Gastrocnemius medialis (tissue), 4 donors: Measurements from ENCODE around the gene SKIC8. TPM values are rescaled to one million over a fixed set of nuclear protein-coding genes. Genes with fewer than 3 reads are reported as not detected.

ENCODE experiments used
- ATAC-seq, 2 donors: fragments of 150-250 bp; one replicate each; pipeline ENCODE4 v1.9.1; 2016
- DNase-seq, 2 donors: peaks; one replicate each; pipeline ENCODE4 v3.0.0-alpha.2; 2019
- H3K27ac ChIP-seq, 4 donors: fragments of 200-600 bp; sonication (generic); 1 replicate in 1 of 4; 2 replicates in 3 of 4; pipeline ENCODE4 v1.5.1; 2016 to 2018; ENCODE audit warnings: mild to moderate bottlenecking in 2 of 4, moderate library complexity in 1 of 4
- H3K27me3 ChIP-seq, 3 donors: fragments of 200-600 bp; sonication (generic) in 2 of 3; 1 replicate in 1 of 3; 2 replicates in 2 of 3; pipeline versions ENCODE4 v1.5.1 to v1.6.0; 2016 to 2019; ENCODE audit warnings: mild to moderate bottlenecking in 1 of 3, moderate library complexity in 1 of 3
- H3K36me3 ChIP-seq, 2 donors: fragments of 200-600 bp; sonication (generic) in 1 of 2; one replicate each; pipeline ENCODE4 v1.5.1; 2017 to 2018
- H3K4me1 ChIP-seq, 2 donors: fragments of 200-600 bp; sonication (generic) in 1 of 2; one replicate each; pipeline ENCODE4 v1.5.1; 2016 to 2017; ENCODE audit warnings: mild to moderate bottlenecking in 2 of 2
- H3K4me3 ChIP-seq, 4 donors: fragments of 200-600 bp; sonication (generic) in 3 of 4; 1 replicate in 1 of 4; 2 replicates in 3 of 4; pipeline ENCODE4 v1.5.1; 2016 to 2019; ENCODE audit warnings: mild to moderate bottlenecking in 2 of 4
- H3K9me3 ChIP-seq, 3 donors: fragments of 200-600 bp; sonication (generic) in 2 of 3; 1 replicate in 1 of 3; 2 replicates in 2 of 3; pipeline ENCODE4 v1.5.1; 2016 to 2019
- POLR2A ChIP-seq, 2 donors: fragments of 450-650 bp; IDR thresholded peaks; one replicate each; pipeline ENCODE4 v1.6.1; 2017; ENCODE audit warnings: antibody characterized with exemption in 2 of 2, mild to moderate bottlenecking in 2 of 2, moderate library complexity in 2 of 2
- in situ Hi-C, 4 donors: fragments of 200-750 bp; cut with MboI; loops; one replicate each; pipeline versions ENCODE4 v1.15.0 to v1.8.0; 2017; ENCODE audit warnings: low sequenced_read_pairs in 4 of 4
- intact Hi-C: fragments of 100-400 bp; cut with DNase I; formaldehyde crosslinking; loops from one replicate; pipeline ENCODE4 v1.15.1; 2023; ENCODE audit warnings: low total_unique reads
- total RNA-seq, 4 donors: library from RNA; depleted of rRNA; stranded (reverse); fragments of >200 nt; gene quantifications; one replicate each; pipeline versions ENCODE4 v1.1.0 to v1.2.3, GENCODE V29; 2016
- TF ChIP-seq, protein P1 (sequence below), 5 experiments: fragments of 450-650 bp in 3 of 5; fragments of 200-600 bp in 2 of 5; sonication (generic) in 2 of 5; IDR thresholded peaks in 4 of 5; conservative IDR thresholded peaks in 1 of 5; 1 replicate in 4 of 5; 2 replicates in 1 of 5; pipeline ENCODE4 v1.5.1; 2016 to 2019; ENCODE audit warnings: antibody characterized with exemption in 5 of 5, mild to moderate bottlenecking in 3 of 5, moderate library complexity in 3 of 5

SKIC8 gene
- total RNA-seq, 4 donors from 2014 or later = 36.9 to 48.6 (median 42.7) TPM

DNA sequence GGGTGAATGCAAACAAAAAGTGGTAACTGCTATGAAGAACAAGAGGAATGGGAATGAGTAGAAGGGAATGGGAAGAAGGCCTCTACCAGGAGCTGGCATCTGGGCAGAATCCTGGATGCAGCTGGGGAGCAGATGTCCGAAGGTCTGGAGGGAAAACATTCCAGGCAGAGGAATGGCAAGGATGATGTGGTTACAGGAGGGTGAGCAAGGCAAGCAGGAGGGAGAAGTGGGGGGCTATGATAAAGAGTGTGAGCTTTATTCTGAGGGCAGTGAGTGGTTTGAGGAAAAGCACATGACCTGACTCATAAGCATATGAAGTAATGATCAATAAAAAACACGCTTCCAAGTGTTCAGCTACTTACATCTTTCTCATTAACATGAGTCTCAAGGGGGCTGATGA is 17.1 kb downstream of the SKIC8 start:
- TF ChIP-seq, protein P1, sequence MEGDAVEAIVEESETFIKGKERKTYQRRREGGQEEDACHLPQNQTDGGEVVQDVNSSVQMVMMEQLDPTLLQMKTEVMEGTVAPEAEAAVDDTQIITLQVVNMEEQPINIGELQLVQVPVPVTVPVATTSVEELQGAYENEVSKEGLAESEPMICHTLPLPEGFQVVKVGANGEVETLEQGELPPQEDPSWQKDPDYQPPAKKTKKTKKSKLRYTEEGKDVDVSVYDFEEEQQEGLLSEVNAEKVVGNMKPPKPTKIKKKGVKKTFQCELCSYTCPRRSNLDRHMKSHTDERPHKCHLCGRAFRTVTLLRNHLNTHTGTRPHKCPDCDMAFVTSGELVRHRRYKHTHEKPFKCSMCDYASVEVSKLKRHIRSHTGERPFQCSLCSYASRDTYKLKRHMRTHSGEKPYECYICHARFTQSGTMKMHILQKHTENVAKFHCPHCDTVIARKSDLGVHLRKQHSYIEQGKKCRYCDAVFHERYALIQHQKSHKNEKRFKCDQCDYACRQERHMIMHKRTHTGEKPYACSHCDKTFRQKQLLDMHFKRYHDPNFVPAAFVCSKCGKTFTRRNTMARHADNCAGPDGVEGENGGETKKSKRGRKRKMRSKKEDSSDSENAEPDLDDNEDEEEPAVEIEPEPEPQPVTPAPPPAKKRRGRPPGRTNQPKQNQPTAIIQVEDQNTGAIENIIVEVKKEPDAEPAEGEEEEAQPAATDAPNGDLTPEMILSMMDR (IDR thresholded peaks at IDR 0.05 in 4 of 5, conservative IDR thresholded peaks at IDR 0.05 in 1 of 5) = no peak
- TF ChIP-seq POLR2A (IDR thresholded peaks at IDR 0.05) = no peak
- ATAC-seq (no peak), DNase-seq (no peak)
- Histone ChIP-seq H3K9me3 (no peaks in the 10 kb centered on the region), H3K4me3 (no peak overlapping the region), H3K27ac (peak overlapping the region in 1 of 4 donors; percentile 46), H3K36me3 (peaks cover 0 to 96% of the 10 kb centered on the region in 2 donors), H3K4me1 (no peaks in the 10 kb centered on the region), H3K27me3 (no peaks in the 10 kb centered on the region)
- in situ Hi-C loops (no loop called here), intact Hi-C loops (no loop called here)

DNA sequence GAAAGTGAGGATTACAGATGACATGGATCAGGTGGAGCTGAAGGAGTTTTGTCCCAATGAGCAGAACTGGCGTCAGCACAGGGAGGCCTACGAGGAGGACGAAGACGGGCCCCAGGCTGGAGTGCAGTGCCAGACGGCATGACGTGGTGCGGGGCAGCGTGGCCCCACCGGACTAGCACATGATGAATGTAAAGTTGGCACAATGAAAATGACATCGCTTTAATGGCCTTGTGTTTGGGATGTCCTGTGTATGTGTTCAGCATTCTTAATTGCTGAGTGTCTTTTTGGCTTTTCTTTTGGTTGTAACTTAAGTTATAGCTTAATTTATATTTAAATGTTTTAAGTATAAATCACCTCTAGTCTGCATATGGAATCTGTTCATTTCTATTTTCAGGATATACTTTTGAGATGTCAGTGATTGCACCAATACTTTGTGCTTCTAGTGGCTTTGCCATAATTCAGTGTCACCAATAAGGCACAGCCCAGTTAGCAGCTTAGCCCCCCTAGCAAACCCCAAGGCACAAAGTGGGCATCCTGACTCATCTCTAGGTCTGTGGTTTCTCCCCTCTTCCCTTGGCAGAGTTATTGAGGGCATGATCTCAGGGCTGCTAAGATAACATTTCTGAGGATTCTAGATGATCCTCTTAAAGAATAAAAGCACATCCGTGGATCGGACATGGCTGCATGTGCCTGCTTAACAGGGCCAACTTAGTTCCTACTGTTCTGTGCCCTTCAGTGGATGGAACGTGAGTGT is 18.9 kb downstream of the SKIC8 start:
- in situ Hi-C loops = no loop called here
- Histone ChIP-seq H3K36me3 (peaks cover 0 to 86% of the 10 kb centered on the region in 2 donors), H3K4me3 (no peak overlapping the region), H3K9me3 (no peaks in the 10 kb centered on the region), H3K4me1 (no peaks in the 10 kb centered on the region), H3K27ac (peak overlapping the region in 1 of 4 donors; percentile 46), H3K27me3 (no peaks in the 10 kb centered on the region)
- ATAC-seq (no peak), DNase-seq (no peak)
- intact Hi-C loops = no loop called here
- TF ChIP-seq, protein P1 (IDR thresholded peaks at IDR 0.05 in 4 of 5, conservative IDR thresholded peaks at IDR 0.05 in 1 of 5) = no peak
- TF ChIP-seq POLR2A (IDR thresholded peaks at IDR 0.05) = no peak

DNA sequence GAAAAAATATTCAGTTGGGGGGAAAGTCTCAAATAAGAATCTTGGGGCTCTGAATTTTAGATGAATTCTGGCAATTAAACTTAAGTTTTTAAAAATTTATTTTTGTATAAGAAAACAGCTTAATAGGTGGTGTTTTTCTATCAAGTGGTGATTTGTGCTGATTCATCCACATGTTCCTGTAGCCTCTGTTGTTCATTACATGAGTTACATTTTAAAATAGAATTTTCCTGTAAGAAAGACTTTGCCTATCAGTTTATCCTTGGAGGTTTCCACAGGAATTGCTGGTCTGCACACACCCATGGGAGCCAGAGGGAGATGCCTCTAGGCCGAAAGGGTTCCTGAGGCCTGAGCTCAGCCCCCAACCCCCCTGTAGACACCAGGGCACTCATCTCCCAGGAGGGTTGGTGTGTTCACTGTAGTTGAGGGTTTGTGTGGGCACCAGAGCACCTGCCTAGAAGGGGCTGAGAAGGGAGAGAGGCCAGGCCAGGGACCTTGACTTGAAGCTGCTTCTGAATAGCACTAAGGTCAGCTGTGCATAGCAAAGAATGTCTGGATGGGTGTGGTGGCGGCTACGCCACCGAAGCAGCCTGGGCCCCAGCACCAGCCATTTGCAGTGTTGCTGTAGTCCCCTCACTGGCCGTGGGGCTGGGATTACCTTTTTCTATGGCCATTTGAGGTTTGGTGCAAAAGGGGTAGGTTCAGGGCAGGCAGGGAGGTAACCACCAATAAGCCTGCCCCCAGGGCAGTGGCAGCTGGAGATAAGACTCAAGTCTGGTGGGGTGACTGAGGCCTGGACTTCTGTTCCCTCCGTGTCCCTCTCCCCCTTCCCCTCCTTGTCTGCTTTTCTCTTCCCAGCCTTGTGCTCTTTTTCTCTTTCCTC is 23.1 kb downstream of the SKIC8 start:
- Histone ChIP-seq H3K4me3 (no peak overlapping the region), H3K27ac (peak overlapping the region; percentile 13 to 68 (median 49)), H3K9me3 (no peaks in the 10 kb centered on the region), H3K4me1 (no peaks in the 10 kb centered on the region), H3K27me3 (no peaks in the 10 kb centered on the region), H3K36me3 (peaks cover 0 to 75% of the 10 kb centered on the region in 2 donors)
- intact Hi-C loops = no loop called here
- in situ Hi-C loops = no loop called here
- TF ChIP-seq, protein P1 (IDR thresholded peaks at IDR 0.05 in 4 of 5, conservative IDR thresholded peaks at IDR 0.05 in 1 of 5) = no peak
- no peak for TF ChIP-seq POLR2A (IDR thresholded peaks at IDR 0.05)
- no peak for ATAC-seq
- DNase-seq = no peak

DNA sequence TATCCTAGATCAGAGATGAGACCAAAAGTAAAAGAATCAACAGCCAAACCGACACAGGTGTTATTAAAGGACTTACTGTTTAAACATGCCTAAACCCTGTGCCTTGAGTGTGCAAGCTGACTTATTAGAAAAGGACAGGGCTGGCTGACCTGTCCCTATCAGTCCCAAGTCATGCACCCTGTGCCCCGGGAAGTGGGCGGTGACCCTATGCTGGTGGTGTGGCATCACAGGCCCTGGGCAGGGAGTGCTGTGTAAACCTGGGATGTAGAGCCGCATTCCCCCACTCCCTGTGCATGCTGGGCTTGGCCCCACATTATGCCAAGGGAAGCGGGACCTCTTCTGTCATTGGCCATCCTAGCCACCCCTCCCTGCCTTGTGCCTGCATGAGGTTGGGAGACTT is 24.4 kb downstream of the SKIC8 start:
- no peak for ATAC-seq
- intact Hi-C loops = no loop called here
- peaks cover 0 to 68% of the 10 kb centered on the region in 2 donors for H3K36me3 ChIP-seq

More for the DNA sequence above, 24.4 kb downstream of the SKIC8 start:
- in situ Hi-C loops = no loop called here
- Histone ChIP-seq H3K27ac (peak overlapping the region in 1 of 4 donors; percentile 68), H3K27me3 (no peaks in the 10 kb centered on the region), H3K4me3 (no peak overlapping the region), H3K9me3 (no peaks in the 10 kb centered on the region), H3K4me1 (no peaks in the 10 kb centered on the region)
- TF ChIP-seq, protein P1 (IDR thresholded peaks at IDR 0.05 in 4 of 5, conservative IDR thresholded peaks at IDR 0.05 in 1 of 5) = no peak
- no peak for DNase-seq
